ENCODE measurements around the gene MPPE1.

Gene MPPE1

DNA sequence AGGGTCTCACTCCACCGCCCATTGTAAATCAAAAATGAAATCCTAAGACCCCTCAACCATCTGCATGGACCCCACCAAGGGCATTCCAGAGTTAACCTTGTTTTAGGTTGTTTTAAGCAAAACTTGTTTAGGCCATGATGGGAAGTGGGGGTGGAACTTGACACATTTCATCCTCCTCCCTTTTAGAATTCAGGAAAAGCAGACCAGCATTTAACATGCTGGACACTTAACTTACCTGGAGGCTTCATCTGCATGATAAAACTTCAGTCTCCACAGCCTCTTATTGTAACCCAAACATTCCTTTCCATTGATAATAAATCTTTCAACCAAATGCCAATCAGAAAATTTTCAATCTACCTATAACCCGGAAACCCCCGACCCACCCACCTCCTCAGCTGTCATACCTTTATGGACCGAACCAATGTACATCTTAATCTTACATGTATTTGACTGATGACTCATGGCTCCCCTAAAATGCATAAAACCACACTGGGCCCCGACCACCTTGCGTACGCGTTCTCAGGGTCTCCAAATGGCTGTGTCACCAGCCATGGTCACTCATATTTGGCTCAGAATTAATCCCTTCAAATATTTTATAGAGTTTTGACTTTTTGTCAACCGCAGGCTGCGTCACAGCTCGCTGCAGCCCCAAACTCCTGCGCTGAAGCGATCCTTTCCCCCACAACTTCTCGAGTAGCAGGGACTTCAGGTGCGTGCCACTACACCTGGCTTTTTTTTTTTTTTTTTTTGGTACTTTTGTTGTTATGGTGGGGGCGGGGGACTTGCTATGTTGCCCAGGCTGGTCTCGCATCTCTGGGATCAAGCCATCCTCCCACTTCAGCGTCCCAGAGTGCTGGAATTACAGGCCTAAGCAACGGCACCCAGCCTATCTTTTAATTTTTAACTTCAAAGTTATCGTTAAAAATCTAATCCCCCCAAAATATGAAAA is 917 bp downstream of the MPPE1 start:
- H3K27me3 ChIP-seq (replicated peaks; ENCODE audit: control insufficient read depth, insufficient read depth, low read length), result no peaks in the 10 kb centered on the region
- TF ChIP-seq, protein P1, sequence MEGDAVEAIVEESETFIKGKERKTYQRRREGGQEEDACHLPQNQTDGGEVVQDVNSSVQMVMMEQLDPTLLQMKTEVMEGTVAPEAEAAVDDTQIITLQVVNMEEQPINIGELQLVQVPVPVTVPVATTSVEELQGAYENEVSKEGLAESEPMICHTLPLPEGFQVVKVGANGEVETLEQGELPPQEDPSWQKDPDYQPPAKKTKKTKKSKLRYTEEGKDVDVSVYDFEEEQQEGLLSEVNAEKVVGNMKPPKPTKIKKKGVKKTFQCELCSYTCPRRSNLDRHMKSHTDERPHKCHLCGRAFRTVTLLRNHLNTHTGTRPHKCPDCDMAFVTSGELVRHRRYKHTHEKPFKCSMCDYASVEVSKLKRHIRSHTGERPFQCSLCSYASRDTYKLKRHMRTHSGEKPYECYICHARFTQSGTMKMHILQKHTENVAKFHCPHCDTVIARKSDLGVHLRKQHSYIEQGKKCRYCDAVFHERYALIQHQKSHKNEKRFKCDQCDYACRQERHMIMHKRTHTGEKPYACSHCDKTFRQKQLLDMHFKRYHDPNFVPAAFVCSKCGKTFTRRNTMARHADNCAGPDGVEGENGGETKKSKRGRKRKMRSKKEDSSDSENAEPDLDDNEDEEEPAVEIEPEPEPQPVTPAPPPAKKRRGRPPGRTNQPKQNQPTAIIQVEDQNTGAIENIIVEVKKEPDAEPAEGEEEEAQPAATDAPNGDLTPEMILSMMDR (IDR thresholded peaks at IDR 0.05; ENCODE audit: insufficient read depth, low read length, poor library complexity, severe bottlenecking), result no peak
- H3K36me3 ChIP-seq (ENCODE audit: control insufficient read depth, insufficient read depth, low read length), result peaks cover 11% of the 10 kb centered on the region
- H3K4me3 ChIP-seq (replicated peaks; ENCODE audit: low read depth, low read length), result peak overlapping the region; percentile 80
- DNase-seq (ENCODE audit: extremely low read depth, insufficient read length), result no peak

GRCh38 chr18:11906176-11906575 is 1.9 kb downstream of the MPPE1 start:
- DNase-seq (ENCODE audit: extremely low read depth, insufficient read length), result no peak
- Histone ChIP-seq H3K27me3 (replicated peaks; ENCODE audit: control insufficient read depth, insufficient read depth, low read length) (no peaks in the 10 kb centered on the region), H3K4me3 (replicated peaks; ENCODE audit: low read depth, low read length) (no peak overlapping the region), H3K36me3 (ENCODE audit: control insufficient read depth, insufficient read depth, low read length) (peaks cover 11% of the 10 kb centered on the region)
- TF ChIP-seq, protein P1 (IDR thresholded peaks at IDR 0.05; ENCODE audit: insufficient read depth, low read length, poor library complexity, severe bottlenecking), result no peak

- Histone ChIP-seq H3K4me3 (replicated peaks; ENCODE audit: low read depth, low read length) (no peak overlapping the region), H3K36me3 (ENCODE audit: control insufficient read depth, insufficient read depth, low read length) (peaks cover 11% of the 10 kb centered on the region), H3K27me3 (replicated peaks; ENCODE audit: control insufficient read depth, insufficient read depth, low read length) (no peaks in the 10 kb centered on the region)
- TF ChIP-seq, protein P1 (IDR thresholded peaks at IDR 0.05; ENCODE audit: insufficient read depth, low read length, poor library complexity, severe bottlenecking), result no peak
- DNase-seq (ENCODE audit: extremely low read depth, insufficient read length), result no peak
Observed at GRCh38 chr18:11905613-11906012, 2.5 kb downstream of the MPPE1 start.

DNA sequence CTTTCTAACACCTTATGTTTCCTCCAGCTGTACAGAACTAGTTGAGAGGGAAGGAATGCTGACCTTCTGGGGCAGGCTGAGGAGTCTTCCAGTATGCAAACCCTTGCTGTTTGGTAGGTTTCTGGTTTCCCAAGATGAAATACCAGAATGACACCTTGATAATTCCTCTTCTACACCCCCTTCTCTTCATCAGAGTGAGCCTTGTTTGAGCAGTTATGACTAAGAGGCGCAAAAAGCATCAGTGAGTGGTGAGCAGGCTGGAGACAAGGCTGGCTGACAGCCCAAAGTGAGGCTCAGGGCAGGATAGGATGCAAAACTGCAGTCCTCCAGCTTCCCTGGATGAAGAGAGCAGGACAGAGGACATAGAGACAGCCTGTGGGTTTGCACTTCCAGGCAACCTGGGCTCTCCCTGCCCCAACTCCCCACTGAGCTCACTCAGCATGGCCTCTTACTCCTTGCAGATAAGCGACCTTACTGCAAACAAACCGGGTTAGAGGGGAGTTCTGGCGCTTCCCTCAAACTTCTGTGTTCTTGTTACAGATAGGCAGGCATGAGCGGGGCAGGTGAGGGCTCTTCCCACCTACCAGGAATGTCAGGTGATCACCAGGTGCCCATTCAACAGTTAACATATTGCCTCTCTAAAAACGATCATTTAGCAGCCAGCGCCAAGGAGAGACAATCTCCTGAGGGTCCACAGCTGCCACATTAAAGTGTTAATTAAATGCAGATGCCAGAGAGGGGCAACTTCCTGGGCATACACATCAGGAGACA is 5.4 kb downstream of the MPPE1 start:
- H3K4me3 ChIP-seq (replicated peaks; ENCODE audit: low read depth, low read length), result no peak overlapping the region
- TF ChIP-seq, protein P1 (IDR thresholded peaks at IDR 0.05; ENCODE audit: insufficient read depth, low read length, poor library complexity, severe bottlenecking), result no peak
- H3K36me3 ChIP-seq (ENCODE audit: control insufficient read depth, insufficient read depth, low read length), result peaks cover 11% of the 10 kb centered on the region
- no peak for DNase-seq (ENCODE audit: extremely low read depth, insufficient read length)
- no peaks in the 10 kb centered on the region for H3K27me3 ChIP-seq (replicated peaks; ENCODE audit: control insufficient read depth, insufficient read depth, low read length)

DNA sequence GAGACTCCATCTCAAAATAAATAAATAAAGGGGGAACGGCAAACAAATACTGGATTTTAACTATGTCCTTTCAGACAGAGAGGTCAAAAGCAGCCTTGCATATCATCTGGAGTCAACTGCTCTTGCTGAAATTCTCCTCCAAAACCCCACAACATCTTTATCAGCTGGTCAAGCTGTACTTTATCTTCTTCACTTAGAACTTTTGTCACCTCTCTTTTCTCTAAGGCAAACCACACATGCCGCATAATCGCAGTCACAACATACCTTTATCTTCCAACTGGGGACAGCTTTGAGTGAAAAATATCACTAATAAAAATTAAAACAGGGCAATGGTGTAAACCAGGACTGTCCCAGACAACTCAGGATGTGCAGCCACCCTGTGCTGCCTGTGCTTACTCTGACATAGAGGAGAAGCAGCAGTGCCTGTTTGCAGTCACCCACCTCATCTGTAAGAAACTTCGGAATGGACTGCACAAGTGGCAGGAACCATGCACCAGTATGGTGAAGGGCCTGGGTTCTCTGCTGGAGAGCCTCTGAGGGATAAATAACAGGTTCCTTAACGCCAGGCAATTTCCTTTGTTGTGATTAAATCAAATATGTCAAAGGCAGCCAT is 6.2 kb downstream of the MPPE1 start:
- H3K27me3 ChIP-seq (replicated peaks; ENCODE audit: control insufficient read depth, insufficient read depth, low read length), result no peaks in the 10 kb centered on the region
- H3K4me3 ChIP-seq (replicated peaks; ENCODE audit: low read depth, low read length), result no peak overlapping the region
- no peak for DNase-seq (ENCODE audit: extremely low read depth, insufficient read length)
- H3K36me3 ChIP-seq (ENCODE audit: control insufficient read depth, insufficient read depth, low read length), result peaks cover 11% of the 10 kb centered on the region
- TF ChIP-seq, protein P1 (IDR thresholded peaks at IDR 0.05; ENCODE audit: insufficient read depth, low read length, poor library complexity, severe bottlenecking), result no peak
